Stimulated activated CD8-positive, alpha-beta memory T cell treated with anti-CD3 and anti-CD28 coated beads, Interleukin-15, amount 100 ng/mL, for 48 hours (primary cell): ENCODE data around the gene PREX1.

Experiments
- DNase-seq, 2 donors: peaks; one replicate each; pipeline ENCODE4 v3.0.0-alpha.2; 2020; ENCODE audit warnings: low read depth in 2 of 2

PREX1 gene

DNA sequence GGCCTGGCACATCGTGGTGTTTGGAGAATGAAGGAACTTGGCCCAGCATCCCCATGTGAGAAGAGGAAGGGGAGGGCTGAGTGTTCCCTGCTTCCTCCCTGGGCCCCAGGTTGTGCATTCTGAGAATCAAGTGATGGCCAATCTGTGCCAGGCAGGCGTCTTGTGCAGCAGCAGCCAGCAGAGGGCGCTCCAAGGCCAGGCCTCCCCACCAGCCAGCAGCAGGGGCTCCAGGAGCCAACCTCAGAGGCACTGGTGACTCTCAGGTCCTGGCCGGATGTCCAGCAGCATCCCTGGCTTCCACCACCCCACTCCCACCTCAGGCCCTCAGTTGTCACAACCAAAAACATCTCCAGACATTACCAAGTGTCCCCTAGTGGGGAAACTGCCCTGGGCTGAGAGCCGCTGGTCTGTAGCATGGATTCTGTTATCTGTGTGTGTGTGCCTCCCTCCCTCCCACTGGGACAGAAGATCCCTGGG, 192.0 kb downstream of the PREX1 start:
- DNase-seq, result peak; percentile 37 to 46

DNA sequence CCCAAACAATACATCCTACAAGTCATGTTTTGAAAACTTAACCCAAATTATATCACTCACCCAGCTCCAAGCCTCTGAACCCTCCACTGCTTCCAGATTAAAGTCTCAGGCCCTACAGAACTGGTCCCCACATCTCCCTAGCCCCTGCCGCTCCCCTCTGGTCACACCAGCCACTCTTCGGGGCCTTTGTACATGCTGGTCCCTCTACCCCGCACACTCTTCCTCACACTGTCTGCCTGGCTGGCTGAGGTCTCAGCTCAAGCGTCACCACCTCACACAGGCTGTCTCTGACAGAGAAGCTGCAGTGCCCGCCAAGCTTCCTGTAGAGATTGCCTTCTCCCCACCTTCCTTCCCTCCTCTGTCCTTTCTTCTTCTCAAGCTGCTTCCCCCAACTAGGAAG, 192.4 kb downstream of the PREX1 start:
- DNase-seq, result no peak

DNA sequence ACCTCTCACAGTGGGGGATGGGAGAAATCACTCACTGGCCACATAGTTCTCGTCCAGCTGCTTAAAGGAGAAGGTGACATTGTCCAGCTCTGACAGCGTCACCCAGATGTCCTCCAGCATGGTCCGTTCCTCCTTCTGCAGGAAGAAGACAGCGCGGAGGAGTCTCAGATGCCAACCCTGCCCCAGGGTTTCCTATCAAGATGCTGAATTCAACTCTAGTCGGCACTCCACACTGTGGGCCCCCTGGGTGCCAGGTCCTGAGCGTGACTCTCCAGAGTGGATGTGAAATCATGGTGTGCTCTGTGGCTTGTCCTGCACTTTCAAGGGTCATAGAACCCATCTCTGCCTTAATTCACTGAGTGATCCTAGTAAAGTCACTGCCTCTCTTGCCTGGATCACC, 193.2 kb downstream of the PREX1 start:
- DNase-seq, result no peak

DNA sequence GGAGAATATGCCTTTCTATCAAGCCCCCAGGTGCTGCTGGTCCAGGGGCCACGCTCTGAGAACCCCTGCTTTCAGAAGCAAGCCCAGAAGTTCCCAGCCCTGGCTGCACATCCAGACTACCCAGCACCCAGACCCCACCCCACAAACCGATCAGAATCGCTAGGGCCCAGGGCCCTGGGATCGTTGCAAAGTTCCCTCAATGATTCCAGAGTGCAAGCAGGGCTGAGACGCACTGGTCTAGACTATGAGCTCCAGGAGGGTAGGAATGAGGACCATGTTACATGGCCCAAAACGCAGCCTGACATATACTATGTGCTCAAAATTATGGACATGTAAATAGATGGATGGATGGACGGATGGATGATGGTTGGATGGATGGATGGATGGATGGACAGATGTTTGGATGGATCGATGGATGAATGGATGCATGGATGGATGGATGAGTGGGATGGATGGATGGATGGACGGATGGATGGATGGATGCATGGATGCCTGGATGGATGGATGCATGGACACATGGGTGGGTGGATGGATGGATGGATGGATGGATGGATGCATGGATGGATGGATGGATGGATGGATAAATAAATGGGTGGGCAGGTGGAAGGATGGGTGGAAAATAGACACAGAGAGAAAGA, 194.1 kb downstream of the PREX1 start:
- DNase-seq, result no peak

DNA sequence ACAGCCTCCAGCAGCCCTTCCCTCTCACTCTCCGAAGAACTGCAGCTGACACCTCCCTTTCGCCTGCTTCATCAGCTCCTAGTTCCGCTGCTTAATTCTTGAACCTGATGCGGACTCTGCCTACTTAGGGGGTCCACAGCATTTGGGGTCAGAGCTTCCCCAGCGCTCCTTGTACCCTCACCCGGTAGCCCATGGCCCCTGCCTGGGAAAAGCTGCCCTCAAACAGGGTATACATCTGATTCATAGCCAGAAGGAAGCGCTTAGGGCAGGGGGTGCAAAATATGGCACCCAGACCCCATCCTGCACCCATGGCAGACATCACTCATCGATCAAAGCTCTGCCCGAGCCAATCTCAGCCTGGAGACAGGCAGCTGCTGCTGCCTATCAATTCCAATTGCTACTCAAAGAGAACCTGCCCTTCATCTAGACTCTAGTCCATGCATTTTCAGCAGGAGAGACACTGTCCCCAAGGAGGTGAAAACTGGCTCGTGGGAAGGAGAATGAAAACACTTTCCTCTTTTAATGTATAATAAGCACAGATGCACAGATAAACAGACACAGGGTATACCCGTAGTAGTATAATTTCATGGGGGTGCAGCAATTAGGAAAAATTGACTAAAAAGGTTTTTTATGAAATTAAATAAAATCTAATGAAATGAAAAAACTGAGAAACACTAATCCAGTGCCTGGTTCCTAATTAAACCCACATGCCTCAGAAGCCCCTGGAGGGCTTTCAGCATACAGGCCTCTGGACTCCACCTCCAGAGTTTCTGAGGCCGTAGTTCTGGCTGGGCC, 194.8 kb downstream of the PREX1 start:
- no peak for DNase-seq

DNA sequence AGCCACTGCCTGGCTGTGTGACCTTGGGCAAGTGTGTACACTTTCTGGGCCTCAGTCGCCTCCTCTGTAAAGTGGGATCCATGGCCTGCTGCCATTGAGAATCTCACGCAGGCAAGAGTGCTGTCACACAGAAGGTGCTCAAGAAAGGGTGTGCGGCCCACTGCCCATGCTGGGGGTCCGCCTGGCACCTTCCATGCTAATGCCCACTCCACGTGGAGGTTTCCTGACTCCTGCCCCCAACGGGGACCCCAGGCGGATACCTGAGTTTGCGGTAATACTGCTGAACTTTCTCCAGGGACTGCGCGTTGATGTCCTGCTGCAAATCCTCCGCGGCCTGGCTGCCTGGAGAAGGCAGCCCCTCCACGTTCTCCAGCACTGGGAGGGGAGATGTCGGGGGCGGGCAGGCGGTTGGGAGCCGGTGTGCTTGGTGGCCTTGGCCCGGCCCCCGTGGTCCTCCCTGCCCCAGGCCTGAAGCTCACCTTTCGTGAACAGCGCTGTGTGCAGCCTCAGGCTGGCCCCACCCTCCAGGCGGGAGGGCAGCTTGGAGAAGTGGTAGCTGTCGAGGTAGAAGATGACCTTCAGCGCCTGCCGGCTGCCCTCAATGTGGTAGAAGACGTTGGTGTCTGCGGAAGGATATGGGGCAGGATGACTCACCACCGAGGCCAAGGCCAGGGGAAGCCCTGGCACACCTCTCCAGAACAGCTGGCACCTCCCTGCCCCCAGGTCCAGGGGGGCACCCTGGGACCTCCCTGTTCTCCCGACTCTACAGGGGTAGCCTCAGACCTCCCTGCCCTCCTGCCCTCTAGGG, 195.6 kb downstream of the PREX1 start:
- DNase-seq, result no peak

DNA sequence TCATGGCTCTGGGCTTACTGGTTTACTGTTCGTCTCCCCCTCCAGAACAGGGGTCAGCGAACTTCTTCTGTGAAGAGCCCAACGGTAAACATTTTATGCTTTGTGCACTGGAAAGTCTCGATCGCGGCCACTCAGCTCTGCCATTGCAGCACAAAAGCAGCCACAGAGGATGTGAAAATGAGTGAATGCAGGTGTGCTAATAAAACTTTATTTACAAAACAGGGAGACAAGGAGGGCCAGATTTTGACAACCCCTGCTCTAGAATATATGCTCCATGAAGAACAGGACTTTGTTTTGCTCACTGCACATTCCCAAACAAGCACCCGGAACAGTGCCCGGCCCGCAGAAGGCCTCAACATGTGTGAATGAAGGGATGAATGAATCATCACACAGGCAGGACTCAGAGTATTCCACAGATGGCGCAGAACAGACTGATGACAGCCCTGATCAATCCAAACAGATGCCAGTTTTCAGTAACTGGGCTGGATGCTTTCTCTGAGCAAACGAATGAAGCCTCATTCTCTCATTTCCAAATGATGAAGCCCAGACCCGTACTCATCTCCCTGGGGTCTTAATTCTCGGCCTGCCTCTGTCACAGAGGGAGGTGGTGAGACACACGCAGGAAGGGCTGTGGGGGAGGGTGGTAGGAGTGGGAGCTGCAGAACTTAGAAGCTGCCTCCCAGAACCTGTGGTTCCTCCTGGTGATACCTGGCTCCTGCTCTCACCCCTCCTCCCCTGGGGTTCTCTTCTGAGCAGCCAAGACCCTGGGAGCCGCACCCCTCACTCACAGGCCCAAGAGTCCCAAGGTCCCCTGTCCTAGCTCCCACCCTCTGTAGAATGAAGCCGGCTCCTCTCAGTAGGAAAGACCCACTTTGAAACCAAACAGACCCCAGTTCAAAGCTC, 196.4 kb downstream of the PREX1 start:
- no peak for DNase-seq

DNA sequence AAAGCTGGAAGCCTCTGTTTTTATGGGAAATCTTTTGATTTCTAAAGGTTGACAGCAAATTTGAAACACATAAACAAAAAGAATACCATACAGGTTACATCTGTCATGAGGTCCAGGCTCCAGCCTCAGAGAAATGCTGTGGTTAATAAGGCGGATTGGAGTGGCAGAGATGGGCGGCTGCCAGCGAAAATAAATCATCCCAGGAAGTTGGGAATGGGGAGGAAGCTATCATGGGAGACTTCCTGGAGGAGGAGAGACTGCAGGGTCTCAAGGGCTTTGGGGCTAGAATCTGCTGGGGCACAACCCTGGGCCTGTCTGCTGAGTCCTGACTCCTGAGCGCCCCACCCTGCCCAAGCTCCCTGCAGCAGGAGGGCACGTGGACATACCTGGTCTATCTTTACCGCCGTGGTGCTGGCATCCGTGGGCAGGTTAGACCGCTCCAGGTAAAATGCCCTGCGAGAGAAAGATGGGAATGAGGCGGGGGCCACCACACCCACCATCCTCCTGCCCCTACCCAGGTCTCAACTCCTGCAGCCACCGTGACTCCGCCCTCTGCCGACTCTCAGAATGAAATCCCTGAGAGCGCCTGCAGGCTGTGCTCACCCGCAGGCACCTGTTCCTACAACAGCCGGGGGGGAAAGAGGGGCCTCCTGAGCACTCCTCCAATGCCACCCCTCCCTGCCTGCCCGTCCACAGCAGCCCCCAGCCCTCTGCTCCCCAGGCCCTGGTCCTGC, 197.3 kb downstream of the PREX1 start:
- no peak for DNase-seq

DNA sequence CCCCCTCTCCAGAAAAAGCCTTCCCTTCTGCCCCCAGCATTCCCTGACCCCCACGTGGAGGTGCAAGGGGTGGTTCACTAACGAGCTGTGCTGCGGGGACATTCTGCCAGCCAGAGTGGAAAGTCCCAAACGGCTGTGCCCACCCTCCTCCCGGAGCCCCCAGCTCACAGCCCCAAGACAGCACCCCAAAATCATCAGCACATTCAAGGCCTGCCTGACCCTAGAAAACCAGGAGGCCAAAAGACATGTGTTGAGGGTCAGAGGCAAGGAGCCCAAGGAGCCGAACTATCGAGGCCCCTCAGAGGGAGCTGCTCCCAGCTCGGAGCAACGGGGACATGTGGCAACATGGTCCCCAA, 197.9 kb downstream of the PREX1 start:
- no peak for DNase-seq

DNA sequence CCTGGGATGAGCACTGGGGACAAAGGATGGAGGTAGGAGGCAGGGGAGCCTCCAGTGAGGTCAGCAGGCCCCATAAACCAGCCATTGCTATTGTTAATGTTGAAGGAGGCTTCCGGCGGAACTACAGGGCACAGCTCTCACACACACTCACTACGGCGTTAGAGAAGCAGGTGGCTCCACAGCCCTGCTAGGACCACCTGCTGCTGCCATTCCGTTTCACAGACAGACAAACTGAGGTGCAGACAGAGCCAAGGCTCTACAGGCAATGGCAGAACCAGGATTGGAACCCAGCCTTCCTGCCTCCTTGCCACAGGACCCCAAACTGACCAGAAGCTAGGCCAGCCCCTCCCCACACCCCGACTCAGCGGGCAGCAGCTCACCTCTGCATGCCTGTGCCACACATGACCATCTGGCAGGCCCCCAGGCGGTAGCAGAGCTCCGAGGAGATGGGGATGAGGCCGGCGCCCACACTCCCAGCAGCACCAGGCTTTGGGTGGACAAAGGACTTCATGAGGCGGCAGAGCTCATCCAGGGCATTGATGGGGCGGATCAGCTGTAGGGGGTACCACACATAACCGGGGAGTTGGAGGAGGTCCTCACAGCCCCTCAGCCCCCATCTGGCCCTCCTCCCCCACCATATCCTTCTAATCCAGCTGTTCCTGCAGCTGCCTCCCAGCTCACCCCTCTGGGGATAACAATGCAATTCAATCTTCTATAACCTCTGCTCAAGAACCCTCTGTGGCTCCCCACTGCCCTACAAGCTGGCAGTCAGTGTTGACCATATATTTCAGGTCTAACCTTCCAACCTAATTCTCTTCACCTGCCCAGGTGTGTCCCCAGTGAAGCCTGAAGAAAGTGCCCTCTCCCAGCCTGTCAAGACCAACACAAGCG, 198.5 kb downstream of the PREX1 start:
- no peak for DNase-seq

DNA sequence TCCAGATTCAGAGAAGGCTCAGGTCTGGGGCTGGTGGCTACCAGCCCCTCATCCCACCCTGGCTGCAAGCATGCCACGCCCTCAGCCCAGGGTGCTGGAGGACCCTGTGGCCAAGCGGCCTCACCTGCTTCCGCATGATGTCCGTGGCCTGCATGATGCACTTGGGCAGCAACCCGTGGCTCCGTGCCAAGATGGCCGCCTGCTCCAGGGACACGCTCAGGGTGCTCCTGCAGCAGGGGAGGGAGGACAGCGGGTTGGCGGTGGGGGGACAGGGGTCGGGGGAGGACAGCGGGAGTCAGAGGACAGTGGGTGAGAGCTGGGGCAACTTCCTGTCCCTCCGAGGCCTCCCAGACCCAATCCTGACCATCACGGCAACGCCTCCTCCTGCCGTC, 200.1 kb downstream of the PREX1 start:
- no peak for DNase-seq

DNA sequence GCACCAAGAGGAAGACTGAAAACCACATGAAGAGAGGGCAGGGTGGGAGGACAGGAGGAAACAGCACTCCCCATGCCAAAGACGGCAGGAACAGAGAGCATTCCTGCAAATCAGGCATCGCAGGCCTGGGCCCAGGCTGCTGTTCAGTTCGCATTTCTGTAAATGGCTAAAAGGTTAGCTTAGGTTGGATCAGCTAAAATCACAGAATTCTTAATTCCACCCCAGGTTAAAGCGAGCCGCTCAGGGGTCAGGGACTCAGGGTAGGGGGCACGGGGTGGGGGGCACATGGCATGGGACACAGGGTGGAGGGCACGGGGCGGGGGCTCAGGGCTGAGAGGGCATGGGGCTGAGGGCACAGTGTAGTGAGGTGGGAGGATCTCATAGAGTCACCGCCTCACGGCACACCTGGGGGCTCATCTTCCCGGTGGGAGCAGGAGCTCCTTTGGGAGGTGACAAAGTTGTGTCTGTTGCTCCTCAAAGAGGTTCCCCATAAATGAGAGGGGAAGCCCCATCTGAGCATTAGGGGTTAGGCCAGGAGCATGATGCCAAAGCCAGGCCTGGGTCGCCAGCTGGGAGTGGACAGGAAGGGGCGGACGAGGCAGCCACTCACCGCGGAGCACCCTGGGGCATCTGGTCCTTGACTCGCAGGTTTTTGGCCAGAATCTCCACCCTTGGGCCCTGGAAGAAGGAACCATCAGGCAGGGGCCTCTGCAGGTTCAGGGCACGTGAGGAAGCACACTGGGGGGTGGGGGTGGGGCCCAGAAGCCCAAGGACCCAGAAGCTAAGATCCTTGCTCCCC, 200.7 kb downstream of the PREX1 start:
- DNase-seq, result no peak

DNA sequence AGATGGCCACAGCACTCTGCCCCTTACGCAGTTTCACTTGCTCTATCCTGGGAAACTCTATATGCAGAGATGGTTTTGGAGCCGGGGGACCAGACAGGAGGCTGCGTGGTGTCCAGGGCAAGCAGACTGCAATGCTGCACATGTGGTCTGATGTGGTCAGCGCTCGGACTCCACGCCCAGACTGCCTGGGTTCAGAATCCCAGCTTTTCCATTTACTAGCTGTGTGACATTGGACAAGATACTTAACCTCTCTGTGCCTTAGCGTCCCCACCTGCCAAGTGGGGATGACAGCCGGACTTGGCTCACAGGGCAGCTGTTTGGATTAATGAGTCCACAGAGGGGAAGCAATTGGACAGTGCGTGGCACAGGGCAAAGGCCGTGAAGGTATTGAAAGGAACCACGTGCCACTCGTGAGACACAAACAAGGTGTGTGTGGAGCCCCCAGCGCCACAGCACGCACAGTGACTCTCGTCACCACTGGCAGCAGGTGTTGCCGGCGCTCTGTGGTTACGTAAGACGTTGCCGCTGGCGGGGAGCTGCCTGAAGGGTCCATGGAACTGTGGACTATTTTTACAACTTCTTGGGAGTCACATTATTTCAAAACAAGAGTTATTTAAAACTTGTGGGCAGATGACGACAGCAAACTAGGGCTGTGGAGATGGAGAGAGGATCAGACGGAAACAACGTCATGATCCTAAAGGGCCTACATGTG, 201.4 kb downstream of the PREX1 start:
- DNase-seq, result no peak

DNA sequence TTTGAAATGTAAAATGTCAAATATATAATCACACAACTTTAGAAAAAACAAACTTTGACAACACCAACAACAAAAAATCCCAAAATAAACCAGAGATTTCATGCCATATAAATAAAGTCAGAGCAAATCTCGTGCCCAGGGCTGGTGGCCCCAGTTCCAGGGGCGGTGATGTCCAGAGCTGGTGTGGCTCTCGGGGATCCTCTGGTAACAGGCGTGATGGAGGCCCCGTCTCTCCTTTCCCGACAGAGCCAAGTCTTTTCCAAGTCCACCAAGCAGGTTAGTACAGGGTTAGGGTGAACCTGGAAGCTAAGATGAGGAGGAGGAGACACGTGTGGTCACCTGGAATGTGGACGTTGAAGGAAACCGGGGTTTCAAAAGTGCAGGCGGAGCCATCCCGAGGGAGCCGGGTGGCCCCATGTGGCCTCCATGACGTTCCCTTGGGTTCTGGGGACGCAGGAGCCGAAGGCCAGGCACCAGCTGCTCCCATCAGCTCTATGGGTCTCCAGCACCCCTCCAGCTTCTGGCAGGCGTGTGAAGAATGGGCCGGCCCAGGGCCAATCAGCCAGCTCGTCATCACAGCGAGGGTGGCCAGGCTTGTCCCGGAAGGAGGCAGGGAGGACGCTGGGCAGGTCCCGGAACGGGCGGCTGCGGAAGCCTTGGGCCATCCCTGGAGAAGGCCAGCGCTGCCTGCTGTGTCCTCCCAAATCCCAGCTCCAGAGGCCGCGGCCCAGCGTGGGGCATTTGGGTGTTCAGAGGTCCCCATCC, 202.5 kb downstream of the PREX1 start:
- DNase-seq, result no peak

DNA sequence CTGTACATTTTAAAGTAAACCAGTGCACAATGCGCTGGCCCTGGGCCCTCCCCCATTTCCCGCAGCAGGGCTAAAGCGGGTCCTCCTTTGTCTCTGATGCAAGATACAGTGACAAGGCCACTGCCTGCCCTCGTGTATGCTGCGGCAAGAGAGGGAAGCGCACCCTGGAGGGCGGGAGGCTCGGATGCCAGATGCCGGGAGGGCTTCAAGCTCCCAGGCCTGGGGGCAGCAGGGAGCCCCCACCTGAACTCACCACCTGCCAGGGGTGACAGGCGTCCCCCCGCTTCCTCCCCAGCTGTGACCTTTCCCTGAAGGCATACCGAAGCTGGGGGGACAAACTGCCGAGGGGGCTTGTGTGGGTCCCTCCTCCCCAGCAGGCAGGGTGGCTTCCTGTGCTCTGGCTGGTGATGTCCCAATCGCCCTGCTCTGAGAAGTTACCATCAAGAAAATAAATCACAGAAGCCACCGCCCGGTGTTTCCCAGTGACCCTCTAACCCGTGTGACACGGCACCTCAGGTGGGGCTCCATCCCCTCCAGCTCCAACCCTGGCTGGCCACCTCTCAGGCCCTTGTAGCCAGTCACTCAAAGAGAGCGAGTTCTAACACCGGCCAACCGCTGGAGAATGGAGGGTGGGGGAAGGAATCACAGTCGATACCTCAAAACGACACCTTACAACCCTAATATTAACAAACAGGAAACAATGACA, 203.3 kb downstream of the PREX1 start:
- DNase-seq, result no peak

DNA sequence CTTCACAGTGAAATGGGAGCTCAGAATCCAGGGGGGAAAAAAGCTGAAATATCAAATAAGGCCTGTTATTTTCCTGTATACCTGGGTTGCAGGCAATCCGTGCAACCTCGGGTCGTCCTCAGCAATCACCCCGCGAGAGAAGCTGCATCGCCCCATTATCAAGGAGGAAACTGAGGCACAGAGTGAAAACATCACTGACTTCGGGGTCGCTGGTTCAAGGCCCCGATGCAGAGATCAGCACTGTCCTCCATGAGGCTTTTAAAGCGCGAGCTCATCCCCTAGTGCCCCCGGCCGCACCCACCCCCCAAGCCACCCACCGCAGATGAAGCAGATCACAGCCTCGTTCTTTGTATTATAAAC, 203.9 kb downstream of the PREX1 start:
- no peak for DNase-seq
